ENCODE data around the gene ASB6. TPM values are rescaled to one million over a fixed set of nuclear protein-coding genes. Genes with fewer than 3 reads are reported as not detected.
"Not testable (repeated sequence)": the region's sequence is repeated elsewhere in the genome, so short reads cannot be mapped to it uniquely, and the experiment has no call there.

ASB6 gene
- total RNA-seq, 1 donor from 2014 or later = 1.7 TPM

GRCh38 chr9:129608561-129609481 lies 33.1 kb downstream of the ASB6 start:
- no peak for DNase-seq (ENCODE audit: low spot score)

GRCh38 chr9:129607027-129607387 lies 34.9 kb downstream of the ASB6 start:
- DNase-seq (ENCODE audit: low spot score) = no peak

- DNase-seq (ENCODE audit: low spot score) = no peak
Measured at GRCh38 chr9:129606161-129607026, 35.6 kb downstream of the ASB6 start.

GRCh38 chr9:129604766-129605163 lies 37.2 kb downstream of the ASB6 start:
- no peak for DNase-seq (ENCODE audit: low spot score)

- no peak for DNase-seq (ENCODE audit: low spot score)
Measured at GRCh38 chr9:129604056-129604765, 37.7 kb downstream of the ASB6 start.

- no peak for DNase-seq (ENCODE audit: low spot score)
Measured at GRCh38 chr9:129602598-129603415, 39.1 kb downstream of the ASB6 start.

GRCh38 chr9:129601082-129601674 lies 40.8 kb downstream of the ASB6 start:
- DNase-seq (ENCODE audit: low spot score) = no peak

- DNase-seq (ENCODE audit: low spot score) = no peak
Measured at GRCh38 chr9:129598089-129598596, 43.8 kb downstream of the ASB6 start.

GRCh38 chr9:129597355-129598088 lies 44.4 kb downstream of the ASB6 start:
- peak; percentile 84 for DNase-seq (ENCODE audit: low spot score)

- DNase-seq (ENCODE audit: low spot score) = peak; percentile 90
Measured at GRCh38 chr9:129596541-129597331, 45.2 kb downstream of the ASB6 start.

- DNase-seq (ENCODE audit: low spot score) = no peak
Measured at GRCh38 chr9:129595903-129596540, 45.9 kb downstream of the ASB6 start.

- peak; percentile 73 for DNase-seq (ENCODE audit: low spot score)
Measured at GRCh38 chr9:129595311-129595741, 46.6 kb downstream of the ASB6 start.

- no peak for DNase-seq (ENCODE audit: low spot score)
Measured at GRCh38 chr9:129594632-129595031, 47.3 kb downstream of the ASB6 start.

- DNase-seq (ENCODE audit: low spot score) = not testable (repeated sequence)
Measured at GRCh38 chr9:129592790-129593189, 49.2 kb downstream of the ASB6 start.

- DNase-seq (ENCODE audit: low spot score) = no peak
Measured at GRCh38 chr9:129591916-129592315, 50.0 kb downstream of the ASB6 start.

- no peak for DNase-seq (ENCODE audit: low spot score)
Measured at GRCh38 chr9:129590466-129590865, 51.5 kb downstream of the ASB6 start.

GRCh38 chr9:129587487-129588262 lies 54.3 kb downstream of the ASB6 start:
- DNase-seq (ENCODE audit: low spot score) = peak; percentile 86
